HTR-8/SVneo (cell line): ENCODE measurements around the gene IDS.

Experiments used
- DNase-seq: peaks from one replicate; pipeline ENCODE4 v3.0.0; 2011; ENCODE audit warnings: low spot score, mixed read lengths; ENCODE audit not compliant: insufficient read length
- FAIRE-seq: peaks from 2 replicates; lab custom pipeline; 2011; peaks lifted over from hg19 to GRCh38; lab: Jason Lieb, UNC

The IDS gene

DNA sequence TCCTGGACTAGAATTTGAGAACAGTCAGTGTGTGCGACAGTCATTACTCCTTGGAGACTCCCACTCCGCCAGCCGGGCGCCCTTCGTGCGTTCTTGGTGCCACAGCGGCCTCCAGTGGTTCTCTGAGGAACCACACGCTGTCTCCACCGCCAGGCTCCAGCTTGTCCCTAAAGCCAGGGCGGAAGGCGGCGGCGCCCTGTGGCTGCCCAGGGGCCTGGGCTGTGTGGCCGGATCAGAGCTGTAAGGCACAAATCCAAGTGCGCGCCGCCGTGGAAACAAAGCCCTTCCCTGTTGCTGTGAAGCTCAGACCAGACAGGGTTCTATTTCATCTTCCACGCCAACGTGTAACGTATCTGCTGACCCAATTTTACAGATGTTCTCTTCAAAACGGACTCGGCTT lies 34.2 kb downstream of the IDS start:
- DNase-seq (peak; percentile 35), FAIRE-seq (no peak)

DNA sequence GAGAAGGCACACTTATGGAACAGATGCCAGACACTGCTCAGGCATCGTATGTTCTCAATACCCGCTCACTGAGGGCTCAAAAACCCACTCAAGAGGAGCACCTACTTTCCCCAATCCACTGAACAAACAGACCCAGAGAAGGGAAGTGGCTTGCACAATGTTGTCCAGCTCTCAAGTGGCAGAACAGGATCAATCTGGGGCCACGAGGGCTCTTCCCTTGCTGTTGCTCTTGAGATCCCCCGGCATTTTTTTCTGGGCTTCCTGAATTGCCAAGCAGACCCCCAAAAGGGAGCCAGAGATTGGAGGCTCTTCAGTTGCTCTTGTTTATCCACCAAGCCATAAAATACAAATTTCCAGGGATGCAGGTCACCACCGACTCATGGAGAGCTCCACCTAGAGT lies 35.7 kb downstream of the IDS start:
- DNase-seq: no peak
- no peak for FAIRE-seq

DNA sequence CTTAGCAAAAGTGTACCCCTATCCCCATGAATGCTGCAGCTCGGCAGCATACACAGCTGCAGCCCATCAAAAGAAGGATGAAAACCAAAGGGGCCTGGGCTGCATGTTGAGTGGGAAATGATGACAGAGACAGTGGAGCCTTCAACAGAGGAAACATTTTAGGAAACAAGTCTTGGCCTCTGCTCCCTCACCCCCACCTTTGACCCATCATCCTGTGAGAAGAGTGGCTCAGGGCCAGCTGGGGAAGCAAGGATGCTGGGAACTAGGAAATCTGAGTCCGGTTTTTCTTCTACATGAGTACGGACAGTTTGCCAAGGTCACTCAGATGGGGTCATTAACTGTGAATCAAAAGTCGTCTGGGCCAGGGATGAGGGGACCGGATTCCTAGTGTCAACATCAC lies 37.2 kb downstream of the IDS start:
- FAIRE-seq: no peak

DNA sequence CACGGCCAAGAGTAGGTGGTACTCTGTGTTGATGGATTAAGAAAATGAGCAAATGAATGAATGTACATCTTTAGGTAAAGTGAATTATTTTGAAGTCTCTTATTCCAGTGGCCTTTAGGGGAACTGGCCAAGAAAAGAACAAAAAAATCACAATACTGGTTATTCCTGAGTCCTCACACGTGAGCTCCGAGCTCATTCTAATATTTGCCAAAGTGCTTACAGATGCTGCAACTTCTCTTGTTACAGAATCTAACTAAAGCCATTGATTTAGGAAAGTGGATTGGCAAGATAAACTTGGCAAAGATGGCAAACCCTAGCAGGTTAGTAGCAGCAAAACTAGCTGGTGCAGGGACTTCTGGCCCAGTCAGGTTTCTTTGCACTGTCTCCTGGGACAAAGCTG lies 37.6 kb downstream of the IDS start:
- FAIRE-seq (no peak), DNase-seq (no peak)

More for the DNA sequence above, 37.2 kb downstream of the IDS start:
- DNase-seq: no peak

DNA sequence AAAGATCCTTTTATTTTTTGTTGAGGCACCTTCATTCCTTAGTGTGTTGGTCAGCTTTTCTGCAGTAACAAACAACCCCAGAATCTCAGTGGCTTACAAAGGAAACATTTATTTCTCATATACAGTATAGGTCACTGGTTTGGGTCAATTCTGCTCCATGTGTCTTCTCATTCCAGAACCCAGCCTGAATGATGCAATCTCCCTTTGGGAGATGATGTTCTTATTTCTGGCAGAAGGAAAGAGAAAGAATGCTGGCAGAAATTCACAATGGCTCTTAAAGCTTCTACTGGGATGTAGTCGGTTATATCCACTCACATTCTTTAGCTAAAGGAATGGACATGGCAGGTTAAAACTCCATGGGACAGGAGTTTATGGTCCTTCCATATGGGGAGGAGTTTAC lies 42.3 kb downstream of the IDS start:
- DNase-seq: no peak
- no peak for FAIRE-seq

DNA sequence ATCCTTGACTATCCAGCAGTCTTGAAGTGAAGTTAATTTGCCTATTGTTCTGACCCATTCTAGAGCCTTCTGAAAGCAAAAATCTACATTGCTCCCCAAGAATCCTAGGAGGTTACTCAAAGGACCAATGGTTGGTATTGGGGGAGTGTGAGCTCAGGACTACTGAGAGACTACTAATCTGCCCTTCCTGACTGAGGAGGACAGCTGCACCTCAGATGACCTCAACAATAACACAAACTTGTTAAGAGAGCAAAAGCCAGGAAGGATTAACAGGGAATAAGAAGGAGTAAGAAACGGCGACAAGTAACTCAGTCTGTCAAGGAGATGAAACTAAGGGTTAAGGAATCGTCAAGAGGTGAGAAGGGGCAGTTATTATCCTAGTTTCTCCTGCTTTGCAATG lies 43.4 kb downstream of the IDS start:
- FAIRE-seq: no peak
- DNase-seq: no peak

DNA sequence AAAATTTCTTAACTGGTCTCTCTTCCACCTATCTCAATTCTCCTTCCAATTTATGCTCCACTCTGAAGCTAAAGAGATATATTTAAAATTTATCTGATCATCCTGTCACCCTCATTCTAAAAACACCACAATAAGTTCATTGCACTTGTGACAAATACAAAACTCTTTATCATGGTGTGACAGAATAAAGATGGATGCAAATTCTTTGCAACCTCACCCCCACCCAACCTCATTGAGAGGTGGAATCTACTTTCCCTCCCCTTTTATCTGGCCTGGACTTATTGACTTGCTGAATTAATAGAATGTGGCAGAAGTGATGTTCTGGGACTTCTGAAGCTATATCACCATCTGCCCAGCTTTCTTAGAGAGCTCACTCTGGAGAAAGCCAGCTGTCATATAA lies 46.5 kb downstream of the IDS start:
- FAIRE-seq: no peak
- no peak for DNase-seq

DNA sequence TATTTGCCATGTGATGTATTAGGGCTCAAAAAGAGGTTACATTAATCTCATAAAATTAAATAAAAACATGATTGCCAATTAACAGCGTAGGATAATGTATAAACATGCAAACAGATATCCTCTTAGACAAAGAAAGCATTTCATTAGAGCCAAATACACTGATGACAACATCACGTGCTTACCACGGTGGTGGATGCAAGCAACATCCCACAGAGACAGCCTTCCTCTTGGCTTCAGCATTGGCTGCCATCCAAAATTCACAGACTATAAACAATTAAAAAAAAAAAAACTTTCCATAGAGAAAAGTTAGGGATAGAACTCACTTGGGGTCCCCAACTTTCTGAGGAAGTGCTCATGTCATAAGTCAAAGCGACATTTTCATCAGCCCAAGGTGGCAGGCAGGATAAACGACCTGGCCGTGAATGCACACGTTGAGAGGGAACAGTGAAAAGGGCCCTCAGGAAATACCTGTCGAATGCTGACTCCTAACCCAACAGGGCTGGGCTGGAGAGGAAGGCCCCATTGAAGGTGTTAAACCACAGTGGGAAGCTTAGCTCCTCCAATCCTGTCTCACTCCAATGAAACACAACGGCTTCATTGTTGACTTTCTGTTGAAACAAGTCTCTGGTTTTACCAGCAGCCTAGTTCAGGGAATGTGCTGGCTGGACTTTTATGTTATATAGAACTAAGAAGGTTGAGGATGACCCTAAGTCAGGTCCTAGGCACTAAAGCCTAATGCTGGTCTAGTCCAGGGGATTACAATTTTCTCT lies 48.4 kb downstream of the IDS start:
- no peak for FAIRE-seq
- no peak for DNase-seq

DNA sequence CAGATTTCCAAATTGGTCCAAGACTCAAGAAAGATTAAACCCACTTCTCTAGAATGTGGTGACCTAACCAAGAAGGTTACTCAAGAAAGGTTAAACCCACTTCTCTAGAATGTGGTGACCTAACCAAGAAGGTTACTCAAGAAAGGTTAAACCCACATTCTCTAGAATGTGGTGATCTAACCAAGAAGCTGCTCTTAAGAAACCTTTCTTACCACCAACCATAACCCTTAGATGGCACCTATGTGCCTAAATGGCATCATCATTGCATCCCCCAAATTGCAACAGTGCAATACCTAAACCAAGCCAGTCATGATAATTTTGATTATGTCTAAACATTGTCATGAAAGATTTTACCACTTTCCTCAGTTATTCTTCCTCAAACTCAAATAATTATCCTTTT lies 49.2 kb downstream of the IDS start:
- DNase-seq (no peak), FAIRE-seq (no peak)

DNA sequence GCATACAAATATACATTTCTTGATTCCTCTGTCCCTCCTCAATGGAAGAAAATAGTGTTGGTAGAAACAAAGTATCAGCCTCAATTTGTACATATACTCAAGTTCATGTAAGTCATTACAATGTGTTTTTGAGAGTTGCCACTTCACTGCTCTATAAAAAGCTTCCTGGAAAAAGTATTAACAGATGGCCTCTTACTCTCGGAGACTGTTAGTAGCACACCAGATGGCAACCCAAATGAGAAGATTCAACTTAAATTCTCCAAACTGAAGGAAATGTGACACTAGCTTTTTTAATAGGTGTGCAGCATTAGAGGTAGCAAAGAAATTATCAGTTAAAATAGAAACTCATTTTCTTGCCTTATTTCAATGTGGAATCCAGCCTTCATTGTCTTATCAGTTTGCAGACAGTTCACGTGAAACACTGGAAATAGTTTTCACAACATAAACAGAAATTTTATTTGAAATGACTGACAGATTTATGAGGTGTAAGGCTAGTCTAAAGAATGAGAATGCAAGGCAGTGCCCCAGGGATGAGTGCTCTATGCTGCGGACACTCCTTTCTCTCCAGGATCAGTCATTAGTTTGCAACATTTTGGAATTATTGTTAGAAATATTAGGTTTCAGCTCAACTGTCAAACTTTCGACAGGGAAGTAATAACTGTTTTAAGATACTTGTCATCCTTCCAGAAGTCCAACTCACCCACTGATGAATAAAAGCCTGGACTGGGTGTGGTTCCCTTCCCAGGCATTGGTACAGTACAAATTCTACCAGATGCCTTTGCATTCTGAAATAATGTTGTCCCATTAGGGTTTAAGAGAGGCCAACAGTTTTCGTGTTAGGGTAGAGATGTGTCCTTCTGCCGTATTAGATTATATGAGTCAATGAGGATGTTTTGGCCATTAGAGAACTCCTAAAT lies 50.9 kb downstream of the IDS start:
- DNase-seq: no peak
- no peak for FAIRE-seq

DNA sequence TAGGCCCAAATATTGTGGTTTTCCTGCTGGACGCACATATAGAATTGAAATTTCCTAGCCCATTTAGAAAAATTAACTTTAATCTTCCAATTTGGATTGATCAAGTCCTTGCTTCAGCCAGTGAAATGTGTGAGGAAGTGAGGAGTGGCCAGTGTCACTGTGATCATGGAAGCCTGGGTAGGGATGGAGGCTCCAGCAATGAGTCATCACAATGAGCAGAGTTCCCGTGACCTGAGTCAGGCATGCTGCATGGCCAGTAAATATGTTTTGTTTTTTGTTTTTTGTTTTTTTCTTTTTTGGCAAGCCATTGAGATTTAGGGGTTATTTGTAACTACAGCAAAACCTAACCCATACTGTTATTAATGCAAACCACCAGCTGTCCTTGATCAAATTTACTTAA lies 52.1 kb downstream of the IDS start:
- peak; percentile 5 for DNase-seq
- FAIRE-seq: no peak

DNA sequence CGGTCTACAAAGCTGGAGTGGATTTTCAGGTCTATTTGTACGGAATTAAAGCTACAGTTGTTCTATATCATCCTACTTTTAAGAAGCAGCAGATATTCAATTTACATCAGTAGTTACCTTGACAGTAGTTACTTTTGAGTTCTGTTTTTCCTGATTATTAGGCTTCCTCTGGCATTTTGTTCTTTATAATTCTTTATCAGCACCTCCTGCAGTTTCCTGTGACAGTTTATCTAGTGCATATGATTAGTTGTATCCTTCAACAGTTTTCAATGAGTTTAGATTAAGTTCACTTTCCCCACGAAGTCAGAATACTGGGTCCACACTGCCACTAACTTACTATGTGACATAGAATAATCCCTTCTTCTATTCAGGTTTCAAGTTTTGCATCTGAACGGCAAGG lies 71.7 kb downstream of the IDS start:
- FAIRE-seq: no peak

DNA sequence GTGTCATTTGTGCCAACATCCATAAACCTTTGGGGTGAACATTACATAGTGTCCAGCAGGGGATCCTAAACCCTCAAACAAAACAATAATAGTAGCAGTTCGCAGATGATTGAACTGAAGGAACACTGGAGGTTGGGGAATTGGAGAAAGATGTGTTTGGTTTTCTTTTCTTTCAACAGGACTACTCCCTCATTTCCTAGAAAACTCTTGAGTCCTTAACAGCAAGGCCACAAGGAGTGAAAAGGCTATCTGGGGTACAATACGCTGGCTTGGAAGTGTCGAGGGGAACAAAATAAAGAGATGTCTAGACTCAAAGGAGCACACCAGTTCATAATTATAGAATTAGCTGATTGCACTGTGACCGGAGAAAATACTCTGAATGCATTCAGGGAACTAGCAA lies 72.1 kb downstream of the IDS start:
- no peak for FAIRE-seq
- DNase-seq: no peak

More for the DNA sequence above, 71.7 kb downstream of the IDS start:
- no peak for DNase-seq
